Keratinocyte (primary cell): ENCODE results near the gene LMCD1. TPM values are rescaled to one million over a fixed set of nuclear protein-coding genes. Genes with fewer than 3 reads are reported as not detected.

ENCODE experiments used
- DNase-seq: peaks from one replicate; pipeline ENCODE4 v3.0.0-alpha.2; 2011; ENCODE audit warnings: low read depth, missing footprints, low spot score
- FAIRE-seq: peaks from 2 replicates; lab custom pipeline; 2011; peaks lifted over from hg19 to GRCh38; lab: Jason Lieb, UNC
- H2AFZ ChIP-seq: 2 replicates; pipeline ENCODE4 v1.6.0; 2012; ENCODE audit warnings: low read length, control low read depth, inconsistent platforms; ENCODE audit not compliant: control insufficient read depth
- H3K27ac ChIP-seq: 2 replicates; pipeline ENCODE4 v1.5.1; 2011; ENCODE audit warnings: low read length; ENCODE audit not compliant: control insufficient read depth, insufficient read depth
- H3K27me3 ChIP-seq: 3 replicates; pipeline ENCODE4 v1.6.0; 2011; ENCODE audit warnings: low read length; ENCODE audit not compliant: control insufficient read depth, insufficient read depth; ENCODE audit errors: extremely low read depth
- H3K36me3 ChIP-seq, 2 experiments: 2 replicates in 1 of 2; 3 replicates in 1 of 2; pipeline ENCODE4 v1.5.1; 2011; ENCODE audit warnings: low read length in 2 of 2, mild to moderate bottlenecking in 1 of 2; ENCODE audit not compliant: control insufficient read depth in 2 of 2, insufficient read depth in 2 of 2; ENCODE audit errors: extremely low read depth in 1 of 2
- H3K4me1 ChIP-seq: 3 replicates; pipeline ENCODE4 v1.5.1; 2011; ENCODE audit warnings: low read length; ENCODE audit not compliant: control insufficient read depth, insufficient read depth; ENCODE audit errors: extremely low read depth
- H3K4me2 ChIP-seq: 3 replicates; pipeline ENCODE4 v1.6.0; 2011; ENCODE audit warnings: low read depth, low read length; ENCODE audit not compliant: control insufficient read depth, insufficient read depth; ENCODE audit errors: extremely low read depth
- H3K4me3 ChIP-seq, 3 experiments: fragments of 200-600 bp in 1 of 3; sonication (generic) in 1 of 3; 2 replicates in 2 of 3; 3 replicates in 1 of 3; pipeline ENCODE4 v1.5.1; 2011 to 2016; ENCODE audit warnings: low read length in 3 of 3, mild to moderate bottlenecking in 3 of 3, control low read depth in 2 of 3, inconsistent platforms in 1 of 3, low read depth in 1 of 3, mixed read lengths in 1 of 3, mixed run types in 1 of 3, moderate library complexity in 1 of 3; ENCODE audit not compliant: control insufficient read depth in 2 of 3, insufficient read depth in 2 of 3; ENCODE audit errors: extremely low read depth in 1 of 3
- H3K79me2 ChIP-seq: 2 replicates; pipeline ENCODE4 v1.6.0; 2012; ENCODE audit warnings: low read length; ENCODE audit not compliant: control insufficient read depth, insufficient read depth
- H3K9ac ChIP-seq: 3 replicates; pipeline ENCODE4 v1.6.0; 2011; ENCODE audit warnings: low read length; ENCODE audit not compliant: control insufficient read depth, insufficient read depth; ENCODE audit errors: extremely low read depth
- H3K9me1 ChIP-seq: 3 replicates; pipeline ENCODE4 v1.6.0; 2011; ENCODE audit warnings: low read length; ENCODE audit not compliant: control insufficient read depth, insufficient read depth; ENCODE audit errors: extremely low read depth
- H3K9me3 ChIP-seq: 2 replicates; pipeline ENCODE4 v1.5.1; 2012; ENCODE audit warnings: low read depth, low read length; ENCODE audit not compliant: control insufficient read depth
- H4K20me1 ChIP-seq: 3 replicates; pipeline ENCODE4 v1.6.0; 2011; ENCODE audit warnings: low read length; ENCODE audit not compliant: control insufficient read depth, insufficient read depth; ENCODE audit errors: extremely low read depth
- CTCF ChIP-seq, 3 experiments: IDR thresholded peaks in 1 of 3; conservative IDR thresholded peaks in 1 of 3; optimal IDR thresholded peaks in 1 of 3; 2 replicates in 2 of 3; 3 replicates in 1 of 3; pipeline versions ENCODE3 to v1.5.1; 2011; ENCODE audit warnings: low read length in 3 of 3, mild to moderate bottlenecking in 3 of 3, moderate library complexity in 2 of 3, control low read depth in 1 of 3, inconsistent platforms in 1 of 3; ENCODE audit not compliant: insufficient read depth in 2 of 3; ENCODE audit errors: extremely low read depth in 1 of 3
- EZH2 ChIP-seq: IDR thresholded peaks from one replicate; pipeline ENCODE4 v1.6.1; 2012; ENCODE audit warnings: inconsistent platforms, mild to moderate bottlenecking, low read length, moderate library complexity
- dilution Hi-C: fragments of 300-500 bp; cut with MboI; formaldehyde crosslinking; loops from one replicate; pipeline ENCODE4 v1.7.0; 2020; ENCODE audit warnings: low sequenced_read_pairs; ENCODE audit not compliant: extremely low pct_ligation_motif_present
- polyA plus RNA-seq, 5 experiments: library from polyadenylated mRNA; depleted of rRNA in 3 of 5; stranded (reverse) in 3 of 5; stranded (forward) in 1 of 5; unstranded in 1 of 5; fragments of >200 nt; gene quantifications; 1 replicate in 1 of 5; 2 replicates in 3 of 5; 3 replicates in 1 of 5; pipeline versions ENCODE4 v1.2.1 to v1.2.3, GENCODE V29; 2011 to 2012; ENCODE audit warnings: missing spikeins in 2 of 5, low read depth in 1 of 5, low replicate concordance in 1 of 5

The LMCD1 gene
- polyA plus RNA-seq, 1 donor (not counting 4 experiments of a cell fraction or from before 2014, with no cell fraction given), result 3.7 TPM

DNA sequence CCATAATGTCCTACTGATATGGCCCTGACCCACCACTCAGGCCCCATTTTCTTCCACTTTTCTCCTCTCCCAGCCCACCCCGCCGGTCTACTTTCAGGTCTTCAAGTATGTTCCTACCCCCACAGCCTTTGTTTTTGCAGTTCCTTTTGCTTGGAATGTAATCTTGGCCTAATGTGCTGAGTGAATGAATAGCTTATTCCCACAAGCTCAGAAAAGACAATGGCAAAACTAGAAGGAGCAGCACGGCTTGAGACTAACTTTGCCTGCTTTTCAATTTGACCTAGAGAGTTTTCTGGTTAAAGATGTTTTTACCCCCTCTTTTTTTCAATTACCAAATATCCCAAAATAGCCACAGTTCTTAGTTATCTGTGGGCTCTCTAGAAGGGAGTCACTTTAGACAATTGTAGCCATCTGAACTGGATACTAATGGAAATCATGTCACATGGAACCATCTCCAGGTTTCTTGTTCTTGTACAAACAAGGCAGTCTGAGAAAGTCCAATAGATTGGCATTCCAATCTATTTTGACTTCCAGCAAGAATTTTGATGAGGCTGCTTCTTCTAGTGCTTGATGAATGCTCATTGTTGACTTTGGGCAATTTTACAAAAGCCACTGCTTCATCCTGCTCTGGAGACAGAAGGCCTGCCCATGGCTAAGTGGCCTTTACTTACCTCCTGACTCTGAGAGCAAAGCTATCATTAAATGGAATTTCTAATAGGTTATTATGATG lies 16.3 kb upstream of the LMCD1 start:
- no peaks in the 10 kb centered on the region for H3K4me1 ChIP-seq
- no peak overlapping the region for H3K27ac ChIP-seq
- H3K27me3 ChIP-seq, result no peaks in the 10 kb centered on the region
- H3K4me3 ChIP-seq, result no peak overlapping the region
- no peak overlapping the region for H2AFZ ChIP-seq
- no peaks in the 10 kb centered on the region for H3K79me2 ChIP-seq
- no peaks in the 10 kb centered on the region for H3K9me3 ChIP-seq
- no peaks in the 10 kb centered on the region for H4K20me1 ChIP-seq
- H3K9me1 ChIP-seq, result no peaks in the 10 kb centered on the region
- FAIRE-seq (no peak), DNase-seq (no peak)
- no peaks in the 10 kb centered on the region for H3K36me3 ChIP-seq
- TF ChIP-seq EZH2 (no peak), CTCF (optimal IDR thresholded peaks at IDR 0.05 in 1 of 3, IDR thresholded peaks at IDR 0.05 in 1 of 3, conservative IDR thresholded peaks at IDR 0.05 in 1 of 3; ENCODE audit: extremely low read depth in 1 of 3, insufficient read depth in 2 of 3, low read length in 3 of 3) (no peak)
- H3K9ac ChIP-seq, result no peak overlapping the region
- no peak overlapping the region for H3K4me2 ChIP-seq
- dilution Hi-C loops, result no loop called here

DNA sequence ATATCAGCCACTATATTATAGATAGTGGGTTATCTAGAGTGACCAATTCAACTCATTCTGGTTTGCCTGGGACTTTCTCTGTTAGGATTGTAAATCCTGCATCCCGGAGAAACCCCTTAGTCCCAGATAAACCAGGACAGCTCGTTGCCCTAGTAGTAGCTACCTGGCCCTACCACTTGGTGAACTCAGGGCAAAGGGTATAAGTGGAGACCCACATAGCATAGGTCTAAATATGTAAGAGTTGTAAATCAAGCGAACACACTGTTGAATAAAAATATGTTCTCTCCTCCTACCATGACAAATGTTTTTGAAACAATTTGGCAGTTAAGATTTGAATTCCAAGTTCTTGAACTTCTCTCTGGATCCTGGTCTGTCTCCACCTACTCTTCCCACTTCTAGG lies 15.7 kb upstream of the LMCD1 start:
- Histone ChIP-seq H3K9me3 (no peaks in the 10 kb centered on the region), H3K36me3 (no peaks in the 10 kb centered on the region), H2AFZ (no peak overlapping the region), H3K4me1 (no peaks in the 10 kb centered on the region), H3K9me1 (no peaks in the 10 kb centered on the region), H3K4me3 (no peak overlapping the region), H3K27ac (no peak overlapping the region), H3K27me3 (no peaks in the 10 kb centered on the region), H3K9ac (no peak overlapping the region), H3K4me2 (no peak overlapping the region), H3K79me2 (no peaks in the 10 kb centered on the region), H4K20me1 (no peaks in the 10 kb centered on the region)
- dilution Hi-C loops, result no loop called here
- TF ChIP-seq CTCF (optimal IDR thresholded peaks at IDR 0.05 in 1 of 3, IDR thresholded peaks at IDR 0.05 in 1 of 3, conservative IDR thresholded peaks at IDR 0.05 in 1 of 3; ENCODE audit: extremely low read depth in 1 of 3, insufficient read depth in 2 of 3, low read length in 3 of 3) (no peak), EZH2 (no peak)
- no peak for FAIRE-seq
- no peak for DNase-seq
